Mesenchymal stem cell (in vitro differentiated cells and primary cell): ENCODE results near the gene TLR4.

ENCODE experiments used
- DNase-seq: peaks from one replicate; pipeline ENCODE4 v3.0.0-alpha.2; 2013
- H2AFZ ChIP-seq: one replicate; pipeline ENCODE4 v1.6.1; 2013; ENCODE audit warnings: low read depth, mild to moderate bottlenecking, control low read depth, inconsistent platforms, low read length, moderate library complexity
- H2AK5ac ChIP-seq: 2 replicates; pipeline ENCODE4 v1.6.1; 2013; ENCODE audit warnings: low read length, moderate library complexity, mild to moderate bottlenecking, inconsistent platforms; ENCODE audit not compliant: severe bottlenecking
- H2BK120ac ChIP-seq: one replicate; pipeline ENCODE4 v1.6.1; 2013; ENCODE audit warnings: low read depth, mild to moderate bottlenecking, inconsistent platforms, low read length, moderate library complexity
- H2BK12ac ChIP-seq, 2 experiments: one replicate each; pipeline ENCODE4 v1.6.1; 2013; ENCODE audit warnings: inconsistent platforms in 2 of 2, low read length in 2 of 2, mild to moderate bottlenecking in 2 of 2, moderate library complexity in 2 of 2, control low read depth in 1 of 2
- H2BK15ac ChIP-seq: one replicate; pipeline ENCODE4 v1.6.1; 2013; ENCODE audit warnings: mild to moderate bottlenecking, low read depth, inconsistent platforms; ENCODE audit not compliant: poor library complexity, severe bottlenecking
- H2BK5ac ChIP-seq: 2 replicates; pipeline ENCODE4 v1.6.1; 2013; ENCODE audit warnings: low read depth, mild to moderate bottlenecking, low read length, control low read depth, inconsistent platforms; ENCODE audit not compliant: poor library complexity, severe bottlenecking
- H3K14ac ChIP-seq, 2 experiments: one replicate each; pipeline ENCODE4 v1.6.1; 2013; ENCODE audit warnings: inconsistent platforms in 2 of 2, low read length in 2 of 2, control low read depth in 1 of 2, mild to moderate bottlenecking in 1 of 2, moderate library complexity in 1 of 2
- H3K18ac ChIP-seq, 2 experiments: one replicate each; pipeline ENCODE4 v1.6.1; 2013; ENCODE audit warnings: inconsistent platforms in 2 of 2, low read length in 2 of 2, control low read depth in 1 of 2, low read depth in 1 of 2, mild to moderate bottlenecking in 1 of 2
- H3K23ac ChIP-seq, 2 experiments: one replicate each; pipeline ENCODE4 v1.6.1; 2013; ENCODE audit warnings: inconsistent platforms in 2 of 2, low read length in 2 of 2, mild to moderate bottlenecking in 2 of 2, moderate library complexity in 2 of 2, control low read depth in 1 of 2
- H3K27ac ChIP-seq: 2 replicates; pipeline ENCODE4 v1.5.1; 2013; ENCODE audit warnings: mild to moderate bottlenecking, moderate library complexity, low read length, control low read depth, inconsistent platforms; ENCODE audit not compliant: poor library complexity, severe bottlenecking
- H3K27me3 ChIP-seq, 2 experiments: 2 replicates each; pipeline versions ENCODE4 v1.6.1 to v1.7.0; 2013; ENCODE audit warnings: low read length in 2 of 2, mild to moderate bottlenecking in 2 of 2, moderate library complexity in 2 of 2, control low read depth in 1 of 2, inconsistent platforms in 1 of 2; ENCODE audit not compliant: control insufficient read depth in 1 of 2, insufficient read depth in 1 of 2
- H3K36me3 ChIP-seq, 2 experiments: 2 replicates each; pipeline versions ENCODE4 v1.6.1 to v1.7.0; 2013; ENCODE audit warnings: low read length in 2 of 2, control low read depth in 1 of 2, inconsistent platforms in 1 of 2, low read depth in 1 of 2, mild to moderate bottlenecking in 1 of 2; ENCODE audit not compliant: insufficient read depth in 2 of 2, control insufficient read depth in 1 of 2
- H3K4ac ChIP-seq, 2 experiments: one replicate each; pipeline ENCODE4 v1.6.1; 2013; ENCODE audit warnings: inconsistent platforms in 2 of 2, low read length in 2 of 2, mild to moderate bottlenecking in 2 of 2, moderate library complexity in 2 of 2, control low read depth in 1 of 2, low read depth in 1 of 2
- H3K4me1 ChIP-seq: 2 replicates; pipeline ENCODE4 v1.6.1; 2013; ENCODE audit warnings: low read depth, low read length, control low read depth; ENCODE audit not compliant: control insufficient read depth, insufficient read depth
- H3K4me2 ChIP-seq: 2 replicates; pipeline ENCODE4 v1.6.1; 2013; ENCODE audit warnings: low read length, mild to moderate bottlenecking, inconsistent platforms; ENCODE audit not compliant: poor library complexity, severe bottlenecking
- H3K4me3 ChIP-seq, 2 experiments: 2 replicates each; pipeline versions ENCODE4 v1.5.1 to v1.7.0; 2013; ENCODE audit warnings: low read length in 2 of 2, mild to moderate bottlenecking in 2 of 2, control low read depth in 1 of 2, low read depth in 1 of 2; ENCODE audit not compliant: insufficient read depth in 1 of 2
- H3K79me1 ChIP-seq: replicated peaks from 2 replicates; pipeline ENCODE4 v1.6.1; 2013; ENCODE audit warnings: mild to moderate bottlenecking, control low read depth, low read length, inconsistent platforms; ENCODE audit not compliant: poor library complexity, severe bottlenecking
- H3K9ac ChIP-seq: 2 replicates; pipeline ENCODE4 v1.7.0; 2013; ENCODE audit warnings: mild to moderate bottlenecking, low read length, moderate library complexity
- H3K9me3 ChIP-seq: 2 replicates; pipeline ENCODE4 v1.7.0; 2013; ENCODE audit warnings: mild to moderate bottlenecking, low read length; ENCODE audit not compliant: control insufficient read depth
- H4K8ac ChIP-seq: one replicate; pipeline ENCODE4 v1.6.1; 2013; ENCODE audit warnings: inconsistent platforms, mild to moderate bottlenecking, low read length, moderate library complexity
- H4K91ac ChIP-seq: one replicate; pipeline ENCODE4 v1.6.1; 2013; ENCODE audit warnings: mild to moderate bottlenecking, low read length, inconsistent platforms
- WGBS: methylation state at CpG from one replicate; pipeline ENCODE4 v1.1.7; 2013; ENCODE audit warnings: mixed read lengths; 5-methylcytosine and 5-hydroxymethylcytosine counted together

TLR4 gene

GRCh38 chr9:117687532-117687931 is 16.7 kb upstream of the TLR4 start:
- Histone ChIP-seq H2BK5ac (no peak overlapping the region), H3K18ac (no peak overlapping the region), H3K27me3 (no peaks in the 10 kb centered on the region), H2BK120ac (no peak overlapping the region), H3K23ac (no peak overlapping the region), H2AK5ac (no peak overlapping the region), H4K8ac (no peak overlapping the region), H3K79me1 (no peaks in the 10 kb centered on the region), H3K9ac (no peak overlapping the region), H3K4me2 (no peak overlapping the region), H3K14ac (no peak overlapping the region), H2BK15ac (no peak overlapping the region), H3K36me3 (no peaks in the 10 kb centered on the region), H3K27ac (no peak overlapping the region), H2AFZ (no peak overlapping the region), H3K9me3 (peaks cover 8% of the 10 kb centered on the region), H3K4ac (no peak overlapping the region), H3K4me1 (no peaks in the 10 kb centered on the region), H2BK12ac (no peak overlapping the region), H3K4me3 (no peak overlapping the region), H4K91ac (no peak overlapping the region)
- no peak for DNase-seq
- 94% methylated on average over 1 of the region's 2 CpGs for whole genome bisulfite sequencing

GRCh38 chr9:117691367-117691766 is 12.8 kb upstream of the TLR4 start:
- H2AFZ ChIP-seq = no peak overlapping the region
- H3K9me3 ChIP-seq = peaks cover 12% of the 10 kb centered on the region
- H3K27me3 ChIP-seq = no peaks in the 10 kb centered on the region
- no peak overlapping the region for H4K8ac ChIP-seq
- no peak overlapping the region for H3K14ac ChIP-seq
- no peak overlapping the region for H3K4ac ChIP-seq
- no peak overlapping the region for H3K9ac ChIP-seq
- H2AK5ac ChIP-seq = no peak overlapping the region
- no peak overlapping the region for H2BK120ac ChIP-seq
- H2BK5ac ChIP-seq = no peak overlapping the region
- no peak overlapping the region for H2BK15ac ChIP-seq
- H4K91ac ChIP-seq = no peak overlapping the region
- H3K23ac ChIP-seq = no peak overlapping the region
- no peaks in the 10 kb centered on the region for H3K36me3 ChIP-seq
- H3K27ac ChIP-seq = no peak overlapping the region
- no peaks in the 10 kb centered on the region for H3K4me1 ChIP-seq
- no peak overlapping the region for H2BK12ac ChIP-seq
- DNase-seq = no peak
- no peaks in the 10 kb centered on the region for H3K79me1 ChIP-seq
- H3K4me2 ChIP-seq = no peak overlapping the region
- no peak overlapping the region for H3K18ac ChIP-seq
- no peak overlapping the region for H3K4me3 ChIP-seq

DNA sequence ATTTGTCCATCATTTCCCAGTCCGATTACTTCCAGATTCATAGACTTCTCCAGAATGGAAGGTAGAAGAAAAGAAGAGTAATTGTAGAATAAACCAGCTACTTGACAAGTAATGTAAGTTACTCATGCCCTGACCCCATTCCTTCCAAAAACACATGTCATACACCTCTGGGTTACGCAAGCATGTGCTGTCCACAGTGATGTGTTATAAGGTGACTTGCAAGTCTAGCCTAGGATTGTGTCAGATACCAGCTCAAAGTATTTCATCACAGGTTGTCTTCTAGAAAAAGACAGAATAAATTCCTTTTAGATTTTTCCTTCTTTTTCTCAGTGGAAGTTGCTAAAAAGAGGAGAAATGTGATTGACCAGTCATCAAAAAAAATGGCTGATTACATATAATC is 8.0 kb upstream of the TLR4 start:
- no peak overlapping the region for H3K18ac ChIP-seq
- no peak overlapping the region for H4K8ac ChIP-seq
- peaks cover 4% of the 10 kb centered on the region for H3K9me3 ChIP-seq
- no peak overlapping the region for H2AK5ac ChIP-seq
- no peaks in the 10 kb centered on the region for H3K36me3 ChIP-seq
- no peak overlapping the region for H3K23ac ChIP-seq
- no peak overlapping the region for H2BK12ac ChIP-seq
- H3K4me1 ChIP-seq = no peaks in the 10 kb centered on the region
- no peak overlapping the region for H3K4ac ChIP-seq
- no peak overlapping the region for H3K9ac ChIP-seq
- WGBS = 100% methylated on average over 1 of the region's 2 CpGs
- no peaks in the 10 kb centered on the region for H3K79me1 ChIP-seq
- H2BK120ac ChIP-seq = no peak overlapping the region
- no peak overlapping the region for H2AFZ ChIP-seq
- no peak overlapping the region for H3K14ac ChIP-seq
- DNase-seq = no peak
- no peak overlapping the region for H4K91ac ChIP-seq
- H3K27ac ChIP-seq = no peak overlapping the region
- H2BK5ac ChIP-seq = no peak overlapping the region
- no peak overlapping the region for H3K4me3 ChIP-seq
- no peaks in the 10 kb centered on the region for H3K27me3 ChIP-seq
- H3K4me2 ChIP-seq = no peak overlapping the region
- no peak overlapping the region for H2BK15ac ChIP-seq

GRCh38 chr9:117697046-117697445 is 7.2 kb upstream of the TLR4 start:
- Histone ChIP-seq H2BK120ac (no peak overlapping the region), H3K27ac (no peak overlapping the region)
- 91% methylated on average over 1 of the region's 1 CpG for WGBS

More at GRCh38 chr9:117697046-117697445, 7.2 kb upstream of the TLR4 start:
- Histone ChIP-seq H3K4me2 (no peak overlapping the region), H3K79me1 (no peaks in the 10 kb centered on the region), H3K4me3 (no peak overlapping the region), H3K18ac (no peak overlapping the region), H3K23ac (no peak overlapping the region), H2BK12ac (no peak overlapping the region), H3K9ac (no peak overlapping the region), H3K27me3 (no peaks in the 10 kb centered on the region), H3K14ac (no peak overlapping the region), H2AK5ac (no peak overlapping the region), H3K4me1 (no peaks in the 10 kb centered on the region), H2AFZ (no peak overlapping the region), H3K36me3 (no peaks in the 10 kb centered on the region), H4K8ac (no peak overlapping the region), H4K91ac (no peak overlapping the region), H3K9me3 (peaks cover 4% of the 10 kb centered on the region), H2BK15ac (no peak overlapping the region), H2BK5ac (no peak overlapping the region), H3K4ac (no peak overlapping the region)
- DNase-seq = no peak
